PFSK-1 (cell line): ENCODE results near the gene APBB2.

Experiments used
- FOXP2 ChIP-seq: optimal IDR thresholded peaks from 2 replicates; pipeline ENCODE3; 2011; ENCODE audit warnings: borderline replicate concordance, control low read depth, inconsistent platforms; ENCODE audit not compliant: insufficient read depth; ENCODE audit errors: extremely low read length, extremely low read depth
- POLR2AphosphoS5 ChIP-seq: IDR thresholded peaks from 2 replicates; pipeline ENCODE4 v1.6.1; 2012; ENCODE audit warnings: low read depth, mild to moderate bottlenecking, control low read depth, low read length, moderate library complexity
- REST ChIP-seq, 2 experiments: IDR thresholded peaks; 2 replicates each; pipeline versions ENCODE4 v1.6.1 to v1.8.0; 2011 to 2012; ENCODE audit warnings: low read depth in 2 of 2, low read length in 2 of 2, control low read depth in 1 of 2, inconsistent platforms in 1 of 2, mild to moderate bottlenecking in 1 of 2, moderate library complexity in 1 of 2; ENCODE audit not compliant: insufficient read depth in 1 of 2
- SIN3A ChIP-seq: IDR thresholded peaks from 2 replicates; pipeline ENCODE4 v1.6.1; 2012; ENCODE audit warnings: mild to moderate bottlenecking, low read length, moderate library complexity, borderline replicate concordance; ENCODE audit not compliant: insufficient read depth
- TAF1 ChIP-seq: IDR thresholded peaks from 2 replicates; pipeline ENCODE4 v1.6.1; 2012; ENCODE audit warnings: low read length, control low read depth, borderline replicate concordance; ENCODE audit not compliant: insufficient read depth

APBB2 gene

GRCh38 chr4:40848940-40849339, 365.4 kb downstream of the APBB2 start:
- TF ChIP-seq REST (IDR thresholded peaks at IDR 0.05; ENCODE audit: insufficient read depth in 1 of 2, low read depth in 2 of 2, low read length in 2 of 2) (no peak), FOXP2 (no peak), SIN3A (no peak), TAF1 (no peak), POLR2AphosphoS5 (no peak)

- TF ChIP-seq REST (IDR thresholded peaks at IDR 0.05; ENCODE audit: insufficient read depth in 1 of 2, low read depth in 2 of 2, low read length in 2 of 2) = no peak
Measured at GRCh38 chr4:40848251-40848650, 366.1 kb downstream of the APBB2 start.

GRCh38 chr4:40846532-40846931, 367.8 kb downstream of the APBB2 start:
- TF ChIP-seq FOXP2 = no peak
- TF ChIP-seq TAF1 = no peak
- no peak for TF ChIP-seq POLR2AphosphoS5
- TF ChIP-seq REST (IDR thresholded peaks at IDR 0.05; ENCODE audit: insufficient read depth in 1 of 2, low read depth in 2 of 2, low read length in 2 of 2) = no peak
- no peak for TF ChIP-seq SIN3A

GRCh38 chr4:40845154-40845835, 369.0 kb downstream of the APBB2 start:
- TF ChIP-seq REST (IDR thresholded peaks at IDR 0.05; ENCODE audit: insufficient read depth in 1 of 2, low read depth in 2 of 2, low read length in 2 of 2) (no peak), TAF1 (no peak), POLR2AphosphoS5 (no peak), FOXP2 (no peak), SIN3A (no peak)

GRCh38 chr4:40844261-40844660, 370.1 kb downstream of the APBB2 start:
- TF ChIP-seq TAF1 = no peak
- no peak for TF ChIP-seq REST (IDR thresholded peaks at IDR 0.05; ENCODE audit: insufficient read depth in 1 of 2, low read depth in 2 of 2, low read length in 2 of 2)
- TF ChIP-seq SIN3A = no peak
- no peak for TF ChIP-seq FOXP2
- TF ChIP-seq POLR2AphosphoS5 = no peak
